ENCODE results near the gene GLTP. TPM values are rescaled to one million over a fixed set of nuclear protein-coding genes. Genes with fewer than 3 reads are reported as not detected.

GLTP gene
- total and polyA plus RNA-seq, 12 donors: 18.0 to 28.0 (median 21.9) TPM

DNA sequence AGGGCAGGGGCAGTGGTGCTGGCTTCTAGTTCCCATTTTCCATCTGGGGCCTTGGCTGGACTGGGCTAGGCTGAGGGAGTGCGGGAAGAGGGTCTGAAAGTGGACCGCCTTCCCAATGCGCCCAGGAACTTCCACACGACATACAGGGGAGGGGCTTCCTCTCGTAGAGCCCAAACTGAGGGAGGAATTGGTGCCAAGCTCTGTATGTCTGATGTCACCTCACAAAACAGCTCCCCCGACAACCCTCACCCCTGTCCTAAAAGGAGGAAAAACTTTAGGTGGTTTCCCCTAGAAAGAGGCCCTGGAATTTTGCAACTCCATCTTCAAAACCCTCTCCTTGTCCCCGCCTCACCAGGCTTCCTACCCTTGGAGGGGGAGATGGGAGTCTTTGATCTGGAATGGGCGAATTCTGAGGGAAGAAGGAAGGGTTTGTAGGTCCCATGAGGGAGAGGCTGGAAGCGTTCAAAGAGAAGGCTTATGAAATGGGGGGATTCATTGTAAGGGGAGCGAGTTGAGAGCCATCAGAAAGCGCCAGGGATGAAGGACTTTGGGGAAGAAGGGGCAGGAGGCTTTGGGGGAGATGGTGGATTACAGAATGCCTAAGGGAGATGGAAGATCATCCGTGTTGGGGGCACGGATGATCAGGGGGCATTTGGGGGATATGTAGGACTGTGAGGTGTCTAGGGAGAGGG, 844 bp downstream of the GLTP start:
- Histone ChIP-seq H3K27me3 (no peaks in the 10 kb centered on the region), H3K36me3 (no peaks in the 10 kb centered on the region), H3K27ac (peak overlapping the region in 8 of 10 donors; percentile 83 to 95 (median 87)), H3K9me3 (no peaks in the 10 kb centered on the region), H3K4me3 (peak overlapping the region; percentile 50 to 99 (median 88)), H3K4me1 (peaks cover 11 to 32% (median 30%) of the 10 kb centered on the region in 9 donors)
- ATAC-seq (peak in 4 of 8 donors; percentile 7 to 21 (median 20)), DNase-seq (no peak)
- WGBS, 2 donors: 7 to 12% methylated on average over 13 of the region's 13 CpGs
- no peak for TF ChIP-seq CTCF (IDR thresholded peaks at IDR 0.05)
- intact Hi-C loops (cut with DNase I): loop anchor here (1.0 to 10.0 kb wide), 6 partner anchors 72 to 452 kb away; no protein-coding TSS in a partner anchor

DNA sequence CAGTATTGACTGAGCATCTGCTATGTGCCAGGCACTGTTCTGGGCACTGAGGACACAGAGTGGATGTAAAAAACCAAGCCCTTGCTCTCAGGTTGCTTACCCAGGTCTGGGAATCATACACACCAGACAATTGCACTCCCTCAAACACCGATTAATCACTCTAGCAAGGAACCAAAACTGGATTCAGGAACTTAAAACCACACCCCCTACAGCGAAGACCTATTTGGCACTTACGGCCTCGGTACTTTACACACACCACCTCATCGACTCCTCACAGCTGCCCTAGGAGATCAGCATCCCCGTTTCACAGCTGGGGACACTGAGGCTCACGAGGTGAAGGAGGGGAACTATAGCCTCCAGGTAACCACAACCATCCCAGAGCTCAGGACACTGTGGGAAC, 1.6 kb downstream of the GLTP start:
- H3K27me3 ChIP-seq: no peaks in the 10 kb centered on the region
- DNase-seq (no peak), ATAC-seq (no peak)
- intact Hi-C loops (cut with DNase I): loop anchor here in 4 of 10 donors (2.0 to 10.0 kb wide), 3 partner anchors 71 to 284 kb away; no protein-coding TSS in a partner anchor
- peaks cover 11 to 32% (median 30%) of the 10 kb centered on the region in 9 donors for H3K4me1 ChIP-seq
- H3K27ac ChIP-seq: peak overlapping the region in 1 of 10 donors; percentile 95
- no peaks in the 10 kb centered on the region for H3K36me3 ChIP-seq
- no peak for TF ChIP-seq CTCF (IDR thresholded peaks at IDR 0.05)
- WGBS, 2 donors: 76 to 77% methylated on average over 7 of the region's 7 CpGs
- H3K9me3 ChIP-seq: no peaks in the 10 kb centered on the region
- peak overlapping the region in 8 of 10 donors; percentile 63 to 99 (median 92) for H3K4me3 ChIP-seq

- no peaks in the 10 kb centered on the region for H3K36me3 ChIP-seq
- no peaks in the 10 kb centered on the region for H3K9me3 ChIP-seq
- no peak overlapping the region for H3K4me3 ChIP-seq
- peaks cover 11 to 32% (median 30%) of the 10 kb centered on the region in 9 donors for H3K4me1 ChIP-seq
- intact Hi-C loops (cut with DNase I): loop anchor here in 4 of 10 donors (2.0 to 10.0 kb wide), 3 partner anchors 71 to 283 kb away; no protein-coding TSS in a partner anchor
- no peaks in the 10 kb centered on the region for H3K27me3 ChIP-seq
- no peak for TF ChIP-seq CTCF (IDR thresholded peaks at IDR 0.05)
- 92 to 98% methylated on average over 3 of the region's 3 CpGs for WGBS, 2 donors
- no peak for DNase-seq
- H3K27ac ChIP-seq: no peak overlapping the region
- no peak for ATAC-seq
Observed at GRCh38 chr12:109878247-109878625, 2.1 kb downstream of the GLTP start.

DNA sequence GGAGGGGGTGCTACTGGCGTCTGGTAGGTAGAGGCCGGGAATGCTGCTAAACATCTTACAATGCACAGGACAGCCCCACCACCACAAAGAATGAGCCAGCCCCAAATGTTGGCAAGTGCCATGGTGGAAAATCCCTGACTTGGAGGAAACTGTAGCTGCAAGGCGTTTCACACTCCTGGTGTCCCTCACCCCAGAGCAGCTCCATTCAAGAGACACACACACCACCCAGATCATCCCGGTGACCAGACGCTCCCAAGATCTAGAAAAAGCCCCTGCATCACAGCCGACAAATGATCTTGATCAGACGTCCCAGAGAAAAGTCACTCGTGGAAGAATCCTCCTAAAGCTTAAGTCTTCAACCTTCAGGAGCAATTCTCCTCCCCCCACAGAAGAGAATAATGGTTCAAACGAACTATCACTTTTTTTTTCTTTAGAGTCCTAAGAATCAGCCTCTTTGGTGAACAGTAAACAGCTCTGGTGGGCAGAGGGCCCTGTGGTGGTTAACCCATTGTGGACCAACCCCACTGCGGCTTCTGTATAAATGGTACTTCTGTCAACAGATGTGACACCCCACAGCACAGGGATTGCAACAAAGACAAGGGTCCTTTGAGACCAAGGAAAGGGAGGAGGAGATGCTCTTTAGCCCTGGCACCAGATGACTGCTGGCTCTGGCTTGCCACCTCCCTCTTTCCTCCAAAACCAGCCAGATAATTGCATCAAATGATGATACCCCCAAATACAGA, 2.7 kb downstream of the GLTP start:
- intact Hi-C loops (cut with DNase I): loop anchor here in 4 of 10 donors (2.0 to 10.0 kb wide), 3 partner anchors 70 to 283 kb away; no protein-coding TSS in a partner anchor
- WGBS, 2 donors: 73% methylated on average over 10 of the region's 10 CpGs
- ATAC-seq (no peak), DNase-seq (no peak)
- no peak for TF ChIP-seq CTCF (IDR thresholded peaks at IDR 0.05)
- Histone ChIP-seq H3K27me3 (no peaks in the 10 kb centered on the region), H3K9me3 (no peaks in the 10 kb centered on the region), H3K36me3 (peaks cover 0 to 4% (median 0%) of the 10 kb centered on the region in 9 donors), H3K4me3 (no peak overlapping the region), H3K4me1 (peaks cover 11 to 32% (median 30%) of the 10 kb centered on the region in 9 donors), H3K27ac (no peak overlapping the region)

Measured in heart right ventricle (tissue), 16 donors.